Measurements from ENCODE around the gene MDFIC2. TPM values are rescaled to one million over a fixed set of nuclear protein-coding genes. Genes with fewer than 3 reads are reported as not detected.

The MDFIC2 gene
- total RNA-seq, 1 donor from 2014 or later, result not detected

- no peak for DNase-seq (ENCODE audit: low read depth in 2 of 2)
These were observed 130.3 kb downstream of the MDFIC2 start for GRCh38 chr3:70182166-70182565.

- DNase-seq (ENCODE audit: low read depth in 2 of 2), result no peak
These were observed 131.8 kb downstream of the MDFIC2 start for GRCh38 chr3:70180664-70181063.

DNA sequence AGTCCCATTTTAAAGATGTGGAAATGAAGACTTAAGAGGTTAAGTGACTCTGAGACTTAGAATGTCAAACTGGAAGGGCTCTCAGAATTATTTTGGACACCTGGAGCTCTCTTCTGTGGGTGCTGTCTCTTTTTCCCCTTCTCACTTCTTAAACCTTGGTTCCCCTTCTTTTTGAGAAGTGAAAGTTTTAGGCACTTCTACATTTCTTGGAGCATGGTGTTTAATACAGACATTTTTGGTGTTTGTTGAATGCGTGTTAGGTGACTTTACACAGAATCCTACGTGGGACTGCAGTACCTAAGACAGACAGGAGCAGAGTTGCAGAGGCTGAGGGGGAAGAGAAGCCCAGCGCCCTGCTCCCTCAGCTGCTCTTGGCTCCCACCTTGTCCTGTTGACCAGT is 133.3 kb downstream of the MDFIC2 start:
- DNase-seq (ENCODE audit: low read depth in 2 of 2), result no peak

- DNase-seq (ENCODE audit: low read depth in 2 of 2), result no peak
These were observed 134.4 kb downstream of the MDFIC2 start for GRCh38 chr3:70177881-70178645.

GRCh38 chr3:70176224-70176623 is 136.2 kb downstream of the MDFIC2 start:
- DNase-seq (ENCODE audit: low read depth in 2 of 2), result no peak

DNA sequence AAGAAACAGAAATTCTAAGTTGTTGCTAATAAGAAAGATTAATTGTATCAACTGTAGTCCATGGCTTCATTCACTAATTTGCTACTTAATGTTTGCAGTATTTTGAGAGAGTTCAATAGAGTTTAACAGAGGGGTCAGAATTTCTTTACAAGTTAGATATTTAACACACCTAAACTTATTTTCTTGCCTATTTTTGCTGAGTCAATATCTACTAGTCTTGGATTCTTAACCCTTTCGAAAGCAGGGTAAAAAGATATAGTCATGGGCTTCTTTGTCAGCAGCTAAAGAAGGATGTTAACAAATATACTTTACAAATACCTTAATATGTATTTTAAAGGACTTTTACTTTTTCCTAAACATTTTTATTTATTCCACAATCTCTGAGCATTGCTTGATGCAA is 155.6 kb downstream of the MDFIC2 start:
- DNase-seq (ENCODE audit: low read depth in 2 of 2), result no peak

DNA sequence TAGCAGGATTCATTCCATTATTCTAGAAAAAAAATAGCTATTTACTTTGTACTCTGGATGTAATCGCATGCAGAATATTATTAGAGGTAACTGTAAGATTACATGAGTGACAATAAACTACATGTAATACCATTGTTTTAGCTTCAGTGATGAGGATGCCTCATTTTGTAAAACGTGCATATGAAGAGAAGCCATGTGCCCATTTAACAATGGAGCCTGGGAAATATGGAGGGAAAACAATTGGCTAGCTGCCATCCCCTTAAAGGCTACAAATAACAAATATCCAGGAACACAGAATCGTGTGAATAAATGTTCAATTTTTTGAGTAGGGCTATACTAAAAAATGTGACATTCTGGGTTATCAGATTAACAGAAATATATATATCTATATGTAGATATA is 161.8 kb downstream of the MDFIC2 start:
- no peak for DNase-seq (ENCODE audit: low read depth in 2 of 2)

DNA sequence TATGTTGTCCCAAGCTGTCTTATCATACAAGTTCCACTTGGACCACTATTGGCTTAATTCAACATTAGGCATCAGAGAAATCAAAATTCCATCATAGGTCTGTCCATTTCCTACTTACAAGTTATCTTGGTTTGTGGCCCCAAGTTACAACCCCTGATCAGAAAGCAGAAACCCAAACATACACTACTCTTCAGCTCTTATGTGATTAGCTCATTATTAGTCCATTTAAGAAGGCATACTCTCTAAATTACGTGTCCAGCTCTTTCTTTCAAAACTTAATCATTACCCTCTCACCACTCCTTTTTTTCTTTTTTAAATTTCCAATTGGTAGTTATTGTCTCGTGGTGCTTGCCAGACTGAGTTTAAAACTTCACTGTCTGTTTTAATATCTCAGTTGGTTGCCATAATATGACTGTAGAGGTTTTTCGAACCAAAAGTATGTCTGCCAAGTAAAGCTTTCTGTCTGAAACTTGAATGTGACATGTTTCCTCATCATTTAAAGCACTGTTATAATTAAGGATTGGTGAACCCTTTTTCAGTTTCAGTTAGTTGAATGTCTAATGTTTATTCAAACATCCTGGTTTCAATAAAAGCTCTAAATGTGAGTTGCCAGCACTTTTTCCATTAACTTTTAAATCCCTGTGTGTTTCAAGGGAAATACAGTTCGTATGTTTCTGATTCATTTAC is 162.6 kb downstream of the MDFIC2 start:
- no peak for DNase-seq (ENCODE audit: low read depth in 2 of 2)
